OCI-M2 (cell line): ENCODE data around the gene ZER1.
"Not testable (repeated sequence)": the region's sequence is repeated elsewhere in the genome, so short reads cannot be mapped to it uniquely, and the experiment has no call there.

Experiments
- DNase-seq: peaks from one replicate; lab custom pipeline; 2025; ENCODE audit not compliant: unreplicated experiment; lab: John Stamatoyannopoulos, UW

ZER1 gene

GRCh38 chr9:128788445-128788844 lies 16.7 kb upstream of the ZER1 start:
- DNase-seq = no peak

GRCh38 chr9:128787659-128788058 lies 15.9 kb upstream of the ZER1 start:
- no peak for DNase-seq

GRCh38 chr9:128786681-128787601 lies 15.2 kb upstream of the ZER1 start, which contains the start of gene TBC1D13:
TBC1D13 (plus strand) TSS chr9:128787253; CDS start chr9:128787354, 101 bp downstream.
- peak; percentile 54 for DNase-seq

- DNase-seq = no peak
Observed at GRCh38 chr9:128785427-128785826, 13.7 kb upstream of the ZER1 start.

- DNase-seq = no peak
Observed at GRCh38 chr9:128782669-128783068, 10.9 kb upstream of the ZER1 start.

GRCh38 chr9:128781187-128782070 lies 9.7 kb upstream of the ZER1 start:
- DNase-seq = no peak

- DNase-seq = not testable (repeated sequence)
Observed at GRCh38 chr9:128780093-128780492, 8.4 kb upstream of the ZER1 start.

GRCh38 chr9:128774804-128775203 lies 3.1 kb upstream of the ZER1 start:
- DNase-seq = no peak

GRCh38 chr9:128773049-128773448 lies 1.3 kb upstream of the ZER1 start:
- DNase-seq = no peak

- no peak for DNase-seq
Observed at GRCh38 chr9:128771094-128771721, 519 bp downstream of the ZER1 start.

- DNase-seq = no peak
Observed at GRCh38 chr9:128770286-128771030, 1.3 kb downstream of the ZER1 start.

GRCh38 chr9:128768606-128769005 lies 3.1 kb downstream of the ZER1 start:
- no peak for DNase-seq

- no peak for DNase-seq
Observed at GRCh38 chr9:128765499-128765898, 6.2 kb downstream of the ZER1 start.

- DNase-seq = no peak
Observed at GRCh38 chr9:128764361-128764760, 7.4 kb downstream of the ZER1 start.

- DNase-seq = no peak
Observed at GRCh38 chr9:128762671-128763449, 8.9 kb downstream of the ZER1 start.

- no peak for DNase-seq
Observed at GRCh38 chr9:128757602-128758001, 14.1 kb downstream of the ZER1 start.

- no peak for DNase-seq
Observed at GRCh38 chr9:128753627-128754026, 18.1 kb downstream of the ZER1 start.

- DNase-seq = no peak
Observed at GRCh38 chr9:128750926-128751595, 20.7 kb downstream of the ZER1 start.

GRCh38 chr9:128747241-128747640 lies 24.5 kb downstream of the ZER1 start:
- DNase-seq = no peak
